Activated naive CD4-positive, alpha-beta T cell treated with anti-CD3 and anti-CD28 coated beads for 36 hours (primary cell): Measurements from ENCODE around the gene DENND5B. TPM values are rescaled to one million over a fixed set of nuclear protein-coding genes. Genes with fewer than 3 reads are reported as not detected.

Experiments
- CTCF ChIA-PET: fragments of 350-600 bp; sonication (Branson Sonifier 250); formaldehyde crosslinking; loops from one replicate; lab custom pipeline; 2021; ENCODE audit warnings: antibody characterized with exemption; lab: Charles Lee
- DNase-seq: peaks from one replicate; pipeline ENCODE4 v3.0.0-alpha.2; 2020
- H3K27ac Mint-ChIP-seq: one replicate; pipeline ENCODE4 v1.8.0; 2021; ENCODE audit warnings: mild to moderate bottlenecking, mixed read lengths
- H3K27me3 Mint-ChIP-seq: one replicate; pipeline ENCODE4 v1.8.0; 2021; ENCODE audit warnings: low read depth, mixed read lengths
- H3K36me3 Mint-ChIP-seq: one replicate; pipeline ENCODE4 v1.8.0; 2021; ENCODE audit warnings: low read depth, mixed read lengths
- H3K4me1 Mint-ChIP-seq: one replicate; pipeline ENCODE4 v1.8.0; 2021; ENCODE audit warnings: low read depth, mixed read lengths
- H3K4me3 Mint-ChIP-seq: one replicate; pipeline ENCODE4 v1.8.0; 2021; ENCODE audit warnings: mild to moderate bottlenecking, moderate library complexity, mixed read lengths
- H3K9me3 Mint-ChIP-seq: one replicate; pipeline ENCODE4 v1.8.0; 2021; ENCODE audit warnings: mixed read lengths
- intact Hi-C: fragments of 100-400 bp; cut with micrococcal nuclease; formaldehyde crosslinking; loops from one replicate; pipeline ENCODE4 v1.15.1; 2023
- total RNA-seq, 2 experiments: library from RNA; stranded (reverse); gene quantifications; one replicate each; pipeline ENCODE4 v1.2.3, GENCODE V29; 2021

Gene DENND5B
- total RNA-seq, 2 experiments from 2014 or later: 0.29 to 0.37 TPM

DNA sequence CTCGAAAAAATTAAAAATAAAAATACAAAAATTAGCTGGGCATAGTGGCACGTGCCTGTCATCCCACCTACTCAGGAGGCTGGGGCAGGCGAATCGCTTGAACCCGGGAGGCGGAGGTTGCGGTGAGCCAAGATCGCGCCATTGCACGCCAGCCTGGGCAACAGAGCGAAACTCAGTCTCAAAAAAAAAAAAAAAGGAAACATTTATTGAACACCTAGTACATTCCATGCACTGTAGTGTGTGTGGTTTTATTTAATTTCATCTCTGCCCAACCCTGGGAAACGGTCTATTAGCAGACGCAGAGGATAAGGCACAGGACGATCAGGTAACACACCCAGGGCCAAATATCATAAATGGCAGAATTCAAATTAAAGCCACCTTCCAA, 229.2 kb downstream of the DENND5B start:
- Mint-ChIP-seq H3K9me3 (no peaks in the 10 kb centered on the region), H3K27me3 (no peaks in the 10 kb centered on the region), H3K36me3 (no peaks in the 10 kb centered on the region), H3K4me3 (no peak overlapping the region), H3K27ac (no peak overlapping the region), H3K4me1 (peaks cover 14% of the 10 kb centered on the region)
- intact Hi-C loops: loop anchor here (2.0 kb wide), 4 partner anchors 35 to 245 kb away; partner anchors contain the start of gene SINHCAF
- DNase-seq: no peak
- CTCF ChIA-PET: interaction anchor here (1.6 kb wide), 1 partner anchor 110 kb away, joined by 7 read pairs; no protein-coding TSS in a partner anchor

DNA sequence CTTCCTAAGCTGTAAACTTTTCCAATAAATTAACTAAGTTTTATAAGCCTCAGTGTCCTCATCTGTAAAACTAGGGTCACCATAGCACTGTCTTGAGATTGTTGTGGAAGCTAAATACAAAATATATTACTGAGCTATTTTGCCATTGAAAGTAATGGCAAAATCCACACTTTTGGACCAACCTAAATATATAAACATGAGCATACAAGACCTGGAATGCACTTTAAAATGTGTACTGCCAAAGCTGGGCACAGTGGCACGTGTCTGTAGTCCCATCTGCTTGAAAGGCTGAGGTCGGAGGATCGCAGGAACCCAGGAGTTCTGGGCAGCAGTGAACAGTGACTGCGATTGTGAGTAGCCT, 235.2 kb downstream of the DENND5B start:
- Mint-ChIP-seq H3K36me3 (no peaks in the 10 kb centered on the region), H3K27ac (no peak overlapping the region), H3K4me1 (no peaks in the 10 kb centered on the region), H3K9me3 (no peaks in the 10 kb centered on the region), H3K27me3 (peaks cover 5% of the 10 kb centered on the region), H3K4me3 (no peak overlapping the region)
- CTCF ChIA-PET: interaction anchor here (0.8 kb wide), 1 partner anchor 84 kb away, joined by 3 read pairs; no protein-coding TSS in a partner anchor
- intact Hi-C loops: no loop called here
- DNase-seq: no peak

DNA sequence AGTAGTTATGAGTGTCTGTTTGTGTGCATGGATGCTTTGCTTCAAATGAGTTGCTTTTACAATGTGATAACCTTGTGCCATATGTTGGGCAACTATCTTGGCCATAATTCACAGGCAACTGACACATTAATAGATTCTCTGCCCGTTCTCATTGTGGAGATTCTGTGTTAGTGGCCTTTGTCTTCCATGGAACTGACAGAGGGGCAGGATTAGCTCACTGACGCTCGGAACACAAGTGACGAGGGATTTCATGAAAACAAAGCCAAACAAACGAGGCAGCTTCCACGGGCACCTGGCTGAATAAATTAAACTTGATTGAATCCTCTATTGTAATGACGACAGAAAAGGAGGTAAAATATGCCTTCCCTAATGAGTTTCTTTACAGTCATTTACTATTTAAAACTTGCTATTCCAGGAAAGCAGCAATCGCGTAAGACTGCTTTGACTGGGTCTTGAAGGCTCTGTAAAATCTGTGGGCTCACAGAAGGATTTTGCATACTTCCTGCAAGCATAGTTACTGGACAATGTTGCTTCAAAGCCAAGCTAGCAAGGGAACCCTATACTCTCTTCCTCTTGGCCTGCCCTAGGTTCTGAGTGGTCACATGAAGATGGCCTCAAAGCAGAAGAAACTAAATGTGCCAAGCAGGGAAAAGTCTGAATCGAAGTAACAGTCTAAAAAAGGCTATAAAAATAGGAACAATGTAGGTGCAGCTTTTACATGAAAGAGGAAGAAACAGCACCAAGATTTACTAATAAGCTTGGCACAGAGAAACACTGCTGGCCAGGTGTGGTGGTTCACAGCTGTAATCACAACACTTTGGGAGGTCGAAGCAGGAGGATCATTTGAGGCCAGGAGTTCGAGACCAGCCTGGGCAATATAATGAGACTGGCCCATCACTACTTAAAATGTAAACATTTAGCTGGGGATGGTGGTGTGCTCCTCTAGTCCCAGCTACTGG, 236.9 kb downstream of the DENND5B start:
- H3K4me1 Mint-ChIP-seq: no peaks in the 10 kb centered on the region
- H3K36me3 Mint-ChIP-seq: no peaks in the 10 kb centered on the region
- H3K9me3 Mint-ChIP-seq: no peaks in the 10 kb centered on the region
- intact Hi-C loops: no loop called here
- H3K27ac Mint-ChIP-seq: no peak overlapping the region
- H3K4me3 Mint-ChIP-seq: no peak overlapping the region
- no peak for DNase-seq
- H3K27me3 Mint-ChIP-seq: peaks cover 5% of the 10 kb centered on the region
- CTCF ChIA-PET: no interaction called here

DNA sequence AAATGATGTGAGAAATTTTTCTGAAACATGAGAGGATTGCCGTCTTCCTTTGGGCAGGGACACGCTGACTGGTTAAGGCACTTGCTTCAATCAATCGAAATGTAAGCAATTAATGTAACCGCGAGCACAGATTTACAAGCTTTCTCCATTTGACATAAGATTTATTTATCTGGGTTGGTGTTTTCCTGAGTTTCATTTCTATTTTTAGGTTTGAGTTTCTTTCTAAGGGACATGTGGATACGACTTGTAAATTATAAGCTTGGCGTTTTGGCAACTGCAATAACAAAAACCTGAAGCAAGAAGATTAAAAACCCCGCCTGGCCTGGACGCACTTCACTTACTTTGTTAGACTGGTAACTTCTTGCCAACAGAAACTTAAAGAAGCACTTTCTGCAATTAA, 244.7 kb downstream of the DENND5B start:
- H3K27me3 Mint-ChIP-seq: no peaks in the 10 kb centered on the region
- H3K4me3 Mint-ChIP-seq: no peak overlapping the region
- no peak overlapping the region for H3K27ac Mint-ChIP-seq
- no peak for DNase-seq
- CTCF ChIA-PET: no interaction called here
- H3K4me1 Mint-ChIP-seq: no peaks in the 10 kb centered on the region
- no peaks in the 10 kb centered on the region for H3K36me3 Mint-ChIP-seq
- intact Hi-C loops: no loop called here
- no peaks in the 10 kb centered on the region for H3K9me3 Mint-ChIP-seq

DNA sequence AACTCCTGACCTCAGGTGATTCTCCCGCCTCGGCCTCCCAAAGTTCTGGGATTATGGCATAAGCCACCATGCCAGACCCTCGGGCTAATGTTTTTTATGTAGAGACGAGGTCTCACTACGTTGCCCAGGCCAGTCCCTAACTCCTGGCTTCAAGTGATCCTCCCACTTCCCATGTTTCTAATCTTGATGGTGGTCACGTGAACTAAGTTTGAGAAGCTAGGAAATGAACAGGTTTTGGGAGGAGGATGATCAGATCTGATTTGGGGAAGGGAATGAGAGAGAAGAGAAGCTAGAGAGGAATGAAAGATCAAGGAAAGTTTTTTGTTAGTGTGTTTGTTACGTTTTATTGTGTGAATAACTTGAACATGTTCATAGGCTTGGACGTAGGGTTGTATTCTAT, 247.8 kb downstream of the DENND5B start:
- DNase-seq: no peak
- Mint-ChIP-seq H3K4me3 (no peak overlapping the region), H3K27ac (no peak overlapping the region), H3K36me3 (no peaks in the 10 kb centered on the region), H3K27me3 (no peaks in the 10 kb centered on the region), H3K9me3 (no peaks in the 10 kb centered on the region), H3K4me1 (no peaks in the 10 kb centered on the region)
- CTCF ChIA-PET: no interaction called here
- intact Hi-C loops: no loop called here

DNA sequence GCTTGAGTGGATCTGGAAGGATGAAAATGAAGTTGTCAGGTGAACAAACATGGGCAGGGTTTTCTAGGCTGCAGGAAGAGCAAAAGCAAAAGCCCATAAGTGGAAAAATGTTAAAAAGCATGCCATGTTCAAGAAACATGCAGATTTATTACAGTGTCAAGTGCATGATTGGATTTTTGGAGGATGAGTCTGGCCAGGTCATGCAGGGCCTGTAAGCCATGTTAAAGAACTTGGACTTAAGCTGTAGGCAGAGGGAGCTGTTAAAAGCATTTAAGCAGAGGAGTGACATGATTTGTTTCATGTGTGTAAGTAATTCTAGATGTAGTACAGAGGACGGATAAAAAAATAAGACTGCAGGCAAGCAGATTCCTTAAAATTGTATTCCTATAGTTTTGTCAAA, 248.7 kb downstream of the DENND5B start:
- Mint-ChIP-seq H3K4me3 (no peak overlapping the region), H3K4me1 (no peaks in the 10 kb centered on the region), H3K9me3 (no peaks in the 10 kb centered on the region), H3K27me3 (no peaks in the 10 kb centered on the region), H3K27ac (no peak overlapping the region), H3K36me3 (no peaks in the 10 kb centered on the region)
- intact Hi-C loops: no loop called here
- DNase-seq: no peak
- CTCF ChIA-PET: interaction anchor here (1.0 kb wide), 1 partner anchor 70 kb away, joined by 4 read pairs; no protein-coding TSS in a partner anchor

DNA sequence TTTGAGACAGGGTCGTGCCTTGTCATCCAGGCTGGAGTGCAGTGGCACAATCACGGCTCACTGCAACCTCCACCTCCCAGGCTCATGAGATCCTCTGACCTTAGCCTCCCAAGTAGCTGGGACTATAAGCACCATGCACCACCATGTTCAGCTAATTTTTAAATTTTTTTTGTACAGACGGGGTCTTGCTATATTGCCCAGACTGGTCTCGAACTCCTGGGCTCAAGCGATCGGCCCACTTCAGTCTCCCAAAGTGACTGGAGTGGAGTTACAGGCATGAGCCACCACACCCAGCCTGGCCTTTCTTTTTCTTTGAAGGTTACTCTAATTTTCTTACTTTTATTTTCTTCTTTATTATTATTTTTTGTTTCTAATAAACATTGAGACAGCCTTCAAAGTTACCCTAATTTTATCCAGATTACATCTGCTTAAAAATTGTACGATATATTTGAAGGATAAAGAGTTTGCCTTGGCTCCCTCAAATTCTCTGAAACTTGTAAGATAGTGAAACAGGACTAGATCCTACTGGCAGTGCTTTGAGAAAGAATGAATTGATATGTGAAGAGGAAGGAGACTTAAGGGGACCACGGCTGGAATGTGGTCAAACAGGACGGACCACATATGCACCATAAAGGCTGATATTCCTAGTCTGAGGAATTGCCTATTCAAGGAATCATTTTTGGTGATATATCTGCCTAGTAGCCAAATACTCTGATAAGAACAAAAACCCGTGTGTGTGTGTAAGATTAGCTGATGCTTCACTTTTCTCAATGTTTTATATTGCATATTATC, 250.9 kb downstream of the DENND5B start:
- Mint-ChIP-seq H3K36me3 (no peaks in the 10 kb centered on the region), H3K27me3 (no peaks in the 10 kb centered on the region)

DNA sequence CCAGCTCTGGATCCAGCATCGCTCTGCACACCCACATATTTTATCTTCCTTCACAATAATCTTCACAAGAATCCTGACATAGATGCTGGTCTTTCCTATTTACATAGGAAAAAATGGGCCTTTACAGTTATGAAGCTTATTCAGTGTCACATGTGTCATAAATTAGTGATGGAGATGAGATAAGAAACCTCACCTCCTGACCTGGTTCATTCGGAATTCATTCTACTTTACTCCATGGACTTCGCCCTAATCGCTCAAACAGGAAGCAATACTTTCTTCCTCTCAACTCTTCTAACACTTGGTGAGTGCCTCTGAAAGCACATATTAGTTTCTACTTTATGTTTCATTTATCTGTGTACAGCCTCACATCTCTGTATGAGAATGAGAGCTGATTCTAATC, 253.0 kb downstream of the DENND5B start:
- DNase-seq: no peak
- intact Hi-C loops: no loop called here
- H3K4me1 Mint-ChIP-seq: no peaks in the 10 kb centered on the region
- H3K4me3 Mint-ChIP-seq: no peak overlapping the region
- no peaks in the 10 kb centered on the region for H3K27me3 Mint-ChIP-seq
- H3K36me3 Mint-ChIP-seq: no peaks in the 10 kb centered on the region
- no peak overlapping the region for H3K27ac Mint-ChIP-seq
- CTCF ChIA-PET: interaction anchor here (0.6 to 0.7 kb wide), 2 partner anchors 37 to 662 kb away, joined by 3 to 4 read pairs; no protein-coding TSS in a partner anchor
- H3K9me3 Mint-ChIP-seq: no peaks in the 10 kb centered on the region

More for the DNA sequence above, 250.9 kb downstream of the DENND5B start:
- H3K4me1 Mint-ChIP-seq: no peaks in the 10 kb centered on the region
- no peak for DNase-seq
- CTCF ChIA-PET: no interaction called here
- no peak overlapping the region for H3K4me3 Mint-ChIP-seq
- intact Hi-C loops: no loop called here
- no peak overlapping the region for H3K27ac Mint-ChIP-seq
- H3K9me3 Mint-ChIP-seq: no peaks in the 10 kb centered on the region

Other genes starting within 250 kb of the DENND5B start
- 1 to 10 TPM in 1 of 2 experiments, under 1 TPM in 1; 0.91 to 1.2 TPM for gene ETFBKMT, start 68.6 kb upstream of the DENND5B start, total RNA-seq
- gene AMN1, start 137.9 kb upstream of the DENND5B start, total RNA-seq: 1 to 10 TPM; 6.6 to 8.0 TPM